Stomach (tissue), 4 donors: Measurements from ENCODE around the gene FAM90A26.
"Not testable (repeated sequence)": the region's sequence is repeated elsewhere in the genome, so short reads cannot be mapped to it uniquely, and the experiment has no call there.

ENCODE experiments used
- POLR2AphosphoS5 ChIP-seq, 3 donors: sonication (generic); formaldehyde crosslinking; IDR thresholded peaks; one replicate each; pipeline ENCODE4 v1.6.1; 2016; ENCODE audit warnings: antibody characterized with exemption in 3 of 3
- TF ChIP-seq, protein P1 (sequence below), 7 experiments: fragments of 450-650 bp in 4 of 7; fragments of 200-600 bp in 3 of 7; sonication (generic) in 3 of 7; IDR thresholded peaks; one replicate each; pipeline ENCODE4 v1.5.1; 2016 to 2019; ENCODE audit warnings: antibody characterized with exemption in 7 of 7, control low read depth in 2 of 7, mild to moderate bottlenecking in 1 of 7

- TF ChIP-seq, protein P1, sequence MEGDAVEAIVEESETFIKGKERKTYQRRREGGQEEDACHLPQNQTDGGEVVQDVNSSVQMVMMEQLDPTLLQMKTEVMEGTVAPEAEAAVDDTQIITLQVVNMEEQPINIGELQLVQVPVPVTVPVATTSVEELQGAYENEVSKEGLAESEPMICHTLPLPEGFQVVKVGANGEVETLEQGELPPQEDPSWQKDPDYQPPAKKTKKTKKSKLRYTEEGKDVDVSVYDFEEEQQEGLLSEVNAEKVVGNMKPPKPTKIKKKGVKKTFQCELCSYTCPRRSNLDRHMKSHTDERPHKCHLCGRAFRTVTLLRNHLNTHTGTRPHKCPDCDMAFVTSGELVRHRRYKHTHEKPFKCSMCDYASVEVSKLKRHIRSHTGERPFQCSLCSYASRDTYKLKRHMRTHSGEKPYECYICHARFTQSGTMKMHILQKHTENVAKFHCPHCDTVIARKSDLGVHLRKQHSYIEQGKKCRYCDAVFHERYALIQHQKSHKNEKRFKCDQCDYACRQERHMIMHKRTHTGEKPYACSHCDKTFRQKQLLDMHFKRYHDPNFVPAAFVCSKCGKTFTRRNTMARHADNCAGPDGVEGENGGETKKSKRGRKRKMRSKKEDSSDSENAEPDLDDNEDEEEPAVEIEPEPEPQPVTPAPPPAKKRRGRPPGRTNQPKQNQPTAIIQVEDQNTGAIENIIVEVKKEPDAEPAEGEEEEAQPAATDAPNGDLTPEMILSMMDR (IDR thresholded peaks at IDR 0.05) = not testable (repeated sequence)
- TF ChIP-seq POLR2AphosphoS5 (IDR thresholded peaks at IDR 0.05) = not testable (repeated sequence)
Observed at GRCh38 chr4:9147368-9147767, 22.8 kb upstream of the FAM90A26 start.
